Peyer's patch (tissue), 4 donors: ENCODE results near the gene TMEM98.
"Not testable (repeated sequence)": the region's sequence is repeated elsewhere in the genome, so short reads cannot be mapped to it uniquely, and the experiment has no call there.

Source experiments
- POLR2A ChIP-seq, 2 donors: fragments of 450-650 bp; IDR thresholded peaks; one replicate each; pipeline ENCODE4 v1.5.1; 2017; ENCODE audit warnings: antibody characterized with exemption in 2 of 2, mild to moderate bottlenecking in 2 of 2, moderate library complexity in 2 of 2
- TF ChIP-seq, protein P1 (sequence below), 6 experiments: fragments of 450-650 bp in 4 of 6; fragments of 200-600 bp in 2 of 6; sonication (generic) in 1 of 6; IDR thresholded peaks; one replicate each; pipeline ENCODE4 v1.5.1; 2017 to 2019; ENCODE audit warnings: antibody characterized with exemption in 6 of 6, mild to moderate bottlenecking in 3 of 6, moderate library complexity in 1 of 6

- TF ChIP-seq POLR2A (IDR thresholded peaks at IDR 0.05): not testable (repeated sequence)
- TF ChIP-seq, protein P1, sequence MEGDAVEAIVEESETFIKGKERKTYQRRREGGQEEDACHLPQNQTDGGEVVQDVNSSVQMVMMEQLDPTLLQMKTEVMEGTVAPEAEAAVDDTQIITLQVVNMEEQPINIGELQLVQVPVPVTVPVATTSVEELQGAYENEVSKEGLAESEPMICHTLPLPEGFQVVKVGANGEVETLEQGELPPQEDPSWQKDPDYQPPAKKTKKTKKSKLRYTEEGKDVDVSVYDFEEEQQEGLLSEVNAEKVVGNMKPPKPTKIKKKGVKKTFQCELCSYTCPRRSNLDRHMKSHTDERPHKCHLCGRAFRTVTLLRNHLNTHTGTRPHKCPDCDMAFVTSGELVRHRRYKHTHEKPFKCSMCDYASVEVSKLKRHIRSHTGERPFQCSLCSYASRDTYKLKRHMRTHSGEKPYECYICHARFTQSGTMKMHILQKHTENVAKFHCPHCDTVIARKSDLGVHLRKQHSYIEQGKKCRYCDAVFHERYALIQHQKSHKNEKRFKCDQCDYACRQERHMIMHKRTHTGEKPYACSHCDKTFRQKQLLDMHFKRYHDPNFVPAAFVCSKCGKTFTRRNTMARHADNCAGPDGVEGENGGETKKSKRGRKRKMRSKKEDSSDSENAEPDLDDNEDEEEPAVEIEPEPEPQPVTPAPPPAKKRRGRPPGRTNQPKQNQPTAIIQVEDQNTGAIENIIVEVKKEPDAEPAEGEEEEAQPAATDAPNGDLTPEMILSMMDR (IDR thresholded peaks at IDR 0.05): not testable (repeated sequence)
Measured at GRCh38 chr17:32952491-32952890, 24.5 kb downstream of the TMEM98 start.
